Esophagus muscularis mucosa (tissue), 4 donors: ENCODE data around the gene EDC4. TPM values are rescaled to one million over a fixed set of nuclear protein-coding genes. Genes with fewer than 3 reads are reported as not detected.

Experiments
- DNase-seq: peaks from one replicate; pipeline ENCODE4 v3.0.0-alpha.2; 2017; ENCODE audit errors: extremely low spot score
- H3K27ac ChIP-seq, 4 donors: fragments of 200-600 bp; sonication (generic); replicated peaks in 1 of 4; 1 replicate in 3 of 4; 2 replicates in 1 of 4; pipeline ENCODE4 v1.5.1; 2016 to 2019; ENCODE audit warnings: mild to moderate bottlenecking in 1 of 4
- H3K27me3 ChIP-seq, 4 donors: fragments of 200-600 bp; sonication (generic); one replicate each; pipeline versions ENCODE4 v1.5.1 to v1.6.0; 2016 to 2019
- H3K36me3 ChIP-seq, 4 donors: fragments of 200-600 bp; sonication (generic); one replicate each; pipeline ENCODE4 v1.5.1; 2016 to 2019
- H3K4me1 ChIP-seq, 4 donors: fragments of 200-600 bp; sonication (generic); one replicate each; pipeline ENCODE4 v1.5.1; 2016 to 2019
- H3K4me3 ChIP-seq, 4 donors: fragments of 200-600 bp; sonication (generic); 1 replicate in 2 of 4; 2 replicates in 2 of 4; pipeline ENCODE4 v1.5.1; 2016 to 2019; ENCODE audit warnings: mild to moderate bottlenecking in 4 of 4, moderate library complexity in 1 of 4
- H3K9me3 ChIP-seq, 4 donors: fragments of 200-600 bp; sonication (generic); 1 replicate in 3 of 4; 2 replicates in 1 of 4; pipeline ENCODE4 v1.5.1; 2016 to 2019
- CTCF ChIP-seq, 3 experiments: fragments of 200-600 bp in 2 of 3; fragments of 450-650 bp in 1 of 3; sonication (generic) in 2 of 3; IDR thresholded peaks; one replicate each; pipeline ENCODE4 v1.5.1; 2017 to 2019; ENCODE audit warnings: antibody characterized with exemption in 3 of 3, mild to moderate bottlenecking in 2 of 3, moderate library complexity in 1 of 3
- EP300 ChIP-seq: sonication (generic); formaldehyde crosslinking; IDR thresholded peaks from one replicate; pipeline ENCODE4 v1.6.1; 2017; ENCODE audit warnings: antibody characterized with exemption
- POLR2A ChIP-seq: fragments of 450-650 bp; IDR thresholded peaks from one replicate; pipeline ENCODE4 v1.6.1; 2017; ENCODE audit warnings: antibody characterized with exemption, moderate library complexity, mild to moderate bottlenecking, low read depth
- POLR2AphosphoS5 ChIP-seq, 2 donors: sonication (generic); formaldehyde crosslinking; IDR thresholded peaks; one replicate each; pipeline ENCODE4 v1.6.1; 2017; ENCODE audit warnings: antibody characterized with exemption in 2 of 2
- WGBS: methylation state at CpG from one replicate; pipeline ENCODE4 v1.1.5; 2018; 5-methylcytosine and 5-hydroxymethylcytosine counted together
- intact Hi-C: fragments of 100-400 bp; cut with DNase I; formaldehyde crosslinking; loops from one replicate; pipeline ENCODE4 v1.15.1; 2023
- total RNA-seq, 4 donors: library from RNA; depleted of rRNA; stranded (reverse); fragments of >200 nt; gene quantifications; one replicate each; pipeline versions ENCODE4 v1.1.0 to v1.2.1, GENCODE V29; 2016

Gene EDC4
- total RNA-seq, 4 donors from 2014 or later = 49.9 to 70.9 (median 52.0) TPM

- no peaks in the 10 kb centered on the region for H3K27me3 ChIP-seq
- TF ChIP-seq CTCF (IDR thresholded peaks at IDR 0.05) (no peak), EP300 (no peak), POLR2A (no peak), POLR2AphosphoS5 (IDR thresholded peaks at IDR 0.05) (no peak)
- no peaks in the 10 kb centered on the region for H3K9me3 ChIP-seq
- peak within 1 kb of the TSS; percentile 98 to 99 (median 99) for H3K27ac ChIP-seq
- H3K36me3 ChIP-seq = peaks cover 0 to 10% (median 3%) of the 10 kb centered on the region in 4 donors
- 0% methylated on average over 17 of the region's 62 CpGs for WGBS
- peaks cover 48 to 81% (median 63%) of the 10 kb centered on the region in 4 donors for H3K4me1 ChIP-seq
- intact Hi-C loops = no loop called here
- no peak for DNase-seq
- peak within 1 kb of the TSS; percentile 85 to 99 (median 93) for H3K4me3 ChIP-seq
Measured at GRCh38 chr16:67847064-67847861, 25.6 kb upstream of the EDC4 start, which contains the start of gene CENPT. CENPT (minus strand) TSS chr16:67847693; CDS start chr16:67833859, 13,834 bp downstream.

GRCh38 chr16:67848118-67848517 lies 24.7 kb upstream of the EDC4 start:
- intact Hi-C loops = no loop called here
- TF ChIP-seq POLR2A (no peak), EP300 (no peak), POLR2AphosphoS5 (IDR thresholded peaks at IDR 0.05) (no peak), CTCF (IDR thresholded peaks at IDR 0.05) (no peak)
- no peaks in the 10 kb centered on the region for H3K9me3 ChIP-seq
- 83% methylated on average over 11 of the region's 11 CpGs for WGBS
- peaks cover 47 to 73% (median 56%) of the 10 kb centered on the region in 4 donors for H3K4me1 ChIP-seq
- peaks cover 0 to 10% (median 3%) of the 10 kb centered on the region in 4 donors for H3K36me3 ChIP-seq
- no peaks in the 10 kb centered on the region for H3K27me3 ChIP-seq
- H3K27ac ChIP-seq = peak overlapping the region; percentile 98 to 99 (median 99)
- DNase-seq = no peak
- H3K4me3 ChIP-seq = peak overlapping the region; percentile 85 to 99 (median 93)

- WGBS = 100% methylated on average over 3 of the region's 3 CpGs
- Histone ChIP-seq H3K27me3 (no peaks in the 10 kb centered on the region), H3K4me3 (no peak overlapping the region), H3K27ac (no peak overlapping the region), H3K9me3 (no peaks in the 10 kb centered on the region), H3K4me1 (peaks cover 36 to 75% (median 54%) of the 10 kb centered on the region in 4 donors), H3K36me3 (peaks cover 0 to 10% (median 3%) of the 10 kb centered on the region in 4 donors)
- intact Hi-C loops = no loop called here
- no peak for DNase-seq
- TF ChIP-seq EP300 (no peak), POLR2A (no peak), POLR2AphosphoS5 (IDR thresholded peaks at IDR 0.05) (no peak), CTCF (IDR thresholded peaks at IDR 0.05) (no peak)
Measured at GRCh38 chr16:67853670-67854069, 19.2 kb upstream of the EDC4 start.

- H3K27me3 ChIP-seq = no peaks in the 10 kb centered on the region
- peaks cover 0 to 7% (median 3%) of the 10 kb centered on the region in 4 donors for H3K36me3 ChIP-seq
- 82% methylated on average over 10 of the region's 10 CpGs for WGBS
- H3K9me3 ChIP-seq = no peaks in the 10 kb centered on the region
- intact Hi-C loops = no loop called here
- no peak for DNase-seq
- no peak overlapping the region for H3K4me3 ChIP-seq
- no peak for TF ChIP-seq CTCF (IDR thresholded peaks at IDR 0.05)
- no peak for TF ChIP-seq POLR2AphosphoS5 (IDR thresholded peaks at IDR 0.05)
- no peak for TF ChIP-seq POLR2A
- TF ChIP-seq EP300 = no peak
- peak overlapping the region in 1 of 4 donors; percentile 7 for H3K27ac ChIP-seq
- H3K4me1 ChIP-seq = peaks cover 49 to 75% (median 54%) of the 10 kb centered on the region in 4 donors
Measured at GRCh38 chr16:67855789-67856188, 17.1 kb upstream of the EDC4 start.
